HEK293 (cell line): ENCODE results near the gene LPP.

Experiments used
- CTCF ChIA-PET: fragments of 350-600 bp; formaldehyde crosslinking; extraction: SDS; loops from one replicate; lab custom pipeline; 2021; ENCODE audit warnings: antibody characterized with exemption; lab: Yijun Ruan, JAX
- POLR2A ChIA-PET: fragments of 300-600 bp; formaldehyde crosslinking; extraction: SDS; loops from one replicate; lab custom pipeline; 2020; ENCODE audit warnings: antibody characterized with exemption, inconsistent platforms; lab: Yijun Ruan, JAX
- H3K27ac ChIP-seq: fragments of 200-500 bp; sonication (Bioruptor generic); 2 replicates; pipeline ENCODE4 v1.5.1; 2014; ENCODE audit warnings: low read depth, low read length, control low read depth, inconsistent platforms; ENCODE audit errors: extremely low read depth
- H3K36me3 ChIP-seq, 2 experiments: fragments of 200-500 bp in 1 of 2; sonication (Bioruptor generic) in 1 of 2; 1 replicate in 1 of 2; 2 replicates in 1 of 2; pipeline ENCODE4 v1.5.1; 2014 to 2017; ENCODE audit warnings: inconsistent platforms in 2 of 2, low read length in 2 of 2; ENCODE audit not compliant: control insufficient read depth in 2 of 2, insufficient read depth in 1 of 2
- H3K4me1 ChIP-seq: fragments of 200-500 bp; sonication (Bioruptor generic); 2 replicates; pipeline ENCODE4 v1.5.1; 2014; ENCODE audit warnings: mild to moderate bottlenecking, low read length, inconsistent platforms; ENCODE audit not compliant: control insufficient read depth, insufficient read depth
- H3K4me3 ChIP-seq: 2 replicates; pipeline ENCODE4 v1.5.1; 2011; ENCODE audit warnings: low read depth, mild to moderate bottlenecking, control low read depth, low read length, moderate library complexity
- H3K9me3 ChIP-seq: fragments of 200-500 bp; sonication (Bioruptor generic); 2 replicates; pipeline ENCODE4 v1.5.1; 2014; ENCODE audit warnings: low read depth, low read length, inconsistent platforms; ENCODE audit not compliant: control insufficient read depth, insufficient read depth
- GFI1B ChIP-seq: fragments of 450-650 bp; formaldehyde crosslinking; IDR thresholded peaks from 2 replicates; pipeline ENCODE4 v1.5.1; 2016; ENCODE audit warnings: missing biosample characterization, missing genetic modification characterization
- HOXA7 ChIP-seq: sonication (generic); formaldehyde crosslinking; IDR thresholded peaks from 2 replicates; pipeline ENCODE4 v1.8.1; 2022; ENCODE audit warnings: missing genetic modification reagents, borderline replicate concordance
- SP7 ChIP-seq: fragments of 450-650 bp; formaldehyde crosslinking; IDR thresholded peaks from 2 replicates; pipeline ENCODE4 v1.5.1; 2016; ENCODE audit warnings: missing biosample characterization, missing genetic modification characterization
- ZEB2 ChIP-seq: fragments of 450-650 bp; formaldehyde crosslinking; IDR thresholded peaks from 2 replicates; pipeline ENCODE4 v1.5.1; 2016; ENCODE audit warnings: missing biosample characterization, missing genetic modification characterization
- ZNF10 ChIP-seq: fragments of 450-650 bp; formaldehyde crosslinking; IDR thresholded peaks from 2 replicates; pipeline ENCODE4 v1.5.1; 2017; ENCODE audit warnings: missing biosample characterization, missing genetic modification characterization
- ZNF146 ChIP-seq: fragments of 450-650 bp; formaldehyde crosslinking; IDR thresholded peaks from 2 replicates; pipeline ENCODE4 v1.5.1; 2016; ENCODE audit warnings: missing biosample characterization, missing genetic modification characterization
- ZNF223 ChIP-seq: fragments of 450-650 bp; formaldehyde crosslinking; IDR thresholded peaks from 2 replicates; pipeline ENCODE4 v1.5.1; 2016; ENCODE audit warnings: missing biosample characterization, missing genetic modification characterization
- ZNF23 ChIP-seq: fragments of 450-650 bp; formaldehyde crosslinking; IDR thresholded peaks from 2 replicates; pipeline ENCODE4 v1.5.1; 2016; ENCODE audit warnings: missing biosample characterization, missing genetic modification characterization, borderline replicate concordance
- ZNF394 ChIP-seq: fragments of 450-650 bp; formaldehyde crosslinking; IDR thresholded peaks from 2 replicates; pipeline ENCODE4 v1.5.1; 2016; ENCODE audit warnings: missing biosample characterization, missing genetic modification characterization, mild to moderate bottlenecking, moderate library complexity, borderline replicate concordance
- ZNF404 ChIP-seq: fragments of 450-650 bp; formaldehyde crosslinking; IDR thresholded peaks from 2 replicates; pipeline ENCODE4 v1.5.1; 2017; ENCODE audit warnings: missing biosample characterization, missing genetic modification characterization
- ZNF658 ChIP-seq: fragments of 450-650 bp; formaldehyde crosslinking; IDR thresholded peaks from 2 replicates; pipeline ENCODE4; 2016; ENCODE audit warnings: missing biosample characterization, missing genetic modification characterization
- ZNF791 ChIP-seq: fragments of 450-650 bp; formaldehyde crosslinking; IDR thresholded peaks from 2 replicates; pipeline ENCODE4 v1.5.1; 2016; ENCODE audit warnings: missing biosample characterization, missing genetic modification characterization
- TF ChIP-seq, protein P1 (sequence below): fragments of 450-650 bp; formaldehyde crosslinking; IDR thresholded peaks from 2 replicates; pipeline ENCODE4 v1.5.1; 2016; ENCODE audit warnings: missing biosample characterization, missing genetic modification characterization
- TF ChIP-seq, protein P2 (sequence below): fragments of 450-650 bp; formaldehyde crosslinking; IDR thresholded peaks from 2 replicates; pipeline ENCODE4 v1.5.1; 2017; ENCODE audit warnings: missing biosample characterization, mild to moderate bottlenecking, missing genetic modification characterization, moderate library complexity
- TF ChIP-seq, protein P3 (sequence below): fragments of 450-650 bp; formaldehyde crosslinking; IDR thresholded peaks from 2 replicates; pipeline ENCODE4 v1.5.1; 2017; ENCODE audit warnings: missing biosample characterization, missing genetic modification characterization
- TF ChIP-seq, protein P4 (sequence below): fragments of 450-650 bp; formaldehyde crosslinking; IDR thresholded peaks from 2 replicates; pipeline ENCODE4 v1.5.1; 2016; ENCODE audit warnings: missing biosample characterization, missing genetic modification characterization
- TF ChIP-seq, protein P5 (sequence below): fragments of 450-650 bp; IDR thresholded peaks from 2 replicates; pipeline ENCODE4 v1.5.1; 2018; ENCODE audit warnings: missing biosample characterization, missing genetic modification characterization
- TF ChIP-seq, protein P6 (sequence below): fragments of 450-650 bp; formaldehyde crosslinking; IDR thresholded peaks from 2 replicates; pipeline ENCODE4 v1.5.1; 2016; ENCODE audit warnings: missing biosample characterization, missing genetic modification characterization

LPP gene

DNA sequence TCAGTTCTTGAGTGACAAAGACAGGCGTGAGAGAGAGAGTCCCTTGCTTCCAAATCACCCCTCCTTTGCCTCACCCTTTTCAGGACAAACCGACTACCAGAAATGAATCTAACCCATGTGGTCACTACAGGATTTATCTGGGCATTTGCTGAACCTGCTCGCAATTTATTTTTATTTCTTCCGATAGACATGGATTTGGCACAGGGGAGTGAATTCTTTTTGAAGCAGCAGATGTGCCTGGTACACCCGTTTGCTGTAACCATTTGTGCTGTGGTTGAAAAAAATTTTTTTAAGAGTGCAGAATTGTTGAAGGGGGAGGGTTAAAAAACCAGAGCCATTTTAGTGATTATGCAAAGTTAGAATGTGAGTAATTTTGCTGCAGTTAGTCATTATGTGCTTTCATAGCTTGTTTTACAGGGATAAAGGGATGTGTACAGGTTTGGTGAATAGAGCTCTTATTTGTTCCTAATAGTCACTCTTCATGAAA lies 442.0 kb downstream of the LPP start:
- ChIA-PET POLR2A (no interaction called here), CTCF (no interaction called here)
- Histone ChIP-seq H3K4me1 (no peaks in the 10 kb centered on the region), H3K4me3 (no peak overlapping the region), H3K9me3 (no peaks in the 10 kb centered on the region), H3K27ac (no peak overlapping the region), H3K36me3 (no peaks in the 10 kb centered on the region)
- TF ChIP-seq, protein P1, sequence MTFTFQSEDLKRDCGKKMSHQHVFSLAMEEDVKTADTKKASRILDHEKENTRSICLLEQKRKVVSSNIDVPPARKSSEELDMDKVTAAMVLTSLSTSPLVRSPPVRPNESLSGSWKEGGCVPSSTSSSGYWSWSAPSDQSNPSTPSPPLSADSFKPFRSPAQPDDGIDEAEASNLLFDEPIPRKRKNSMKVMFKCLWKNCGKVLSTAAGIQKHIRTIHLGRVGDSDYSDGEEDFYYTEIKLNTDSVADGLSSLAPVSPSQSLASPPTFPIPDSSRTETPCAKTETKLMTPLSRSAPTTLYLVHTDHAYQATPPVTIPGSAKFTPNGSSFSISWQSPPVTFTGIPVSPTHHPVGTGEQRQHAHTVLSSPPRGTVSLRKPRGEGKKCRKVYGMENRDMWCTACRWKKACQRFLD = no peak
- TF ChIP-seq, protein P2, sequence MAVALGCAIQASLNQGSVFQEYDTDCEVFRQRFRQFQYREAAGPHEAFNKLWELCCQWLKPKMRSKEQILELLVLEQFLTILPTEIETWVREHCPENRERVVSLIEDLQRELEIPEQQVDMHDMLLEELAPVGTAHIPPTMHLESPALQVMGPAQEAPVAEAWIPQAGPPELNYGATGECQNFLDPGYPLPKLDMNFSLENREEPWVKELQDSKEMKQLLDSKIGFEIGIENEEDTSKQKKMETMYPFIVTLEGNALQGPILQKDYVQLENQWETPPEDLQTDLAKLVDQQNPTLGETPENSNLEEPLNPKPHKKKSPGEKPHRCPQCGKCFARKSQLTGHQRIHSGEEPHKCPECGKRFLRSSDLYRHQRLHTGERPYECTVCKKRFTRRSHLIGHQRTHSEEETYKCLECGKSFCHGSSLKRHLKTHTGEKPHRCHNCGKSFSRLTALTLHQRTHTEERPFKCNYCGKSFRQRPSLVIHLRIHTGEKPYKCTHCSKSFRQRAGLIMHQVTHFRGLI (tag by site-specific recombination) = no peak
- no peak for TF ChIP-seq ZNF23 (tag by site-specific recombination)
- no peak for TF ChIP-seq ZNF394 (tag by site-specific recombination)
- no peak for TF ChIP-seq ZNF10 (tag by site-specific recombination)
- no peak for TF ChIP-seq HOXA7 (CRISPR knock-in tag)
- TF ChIP-seq, protein P3, sequence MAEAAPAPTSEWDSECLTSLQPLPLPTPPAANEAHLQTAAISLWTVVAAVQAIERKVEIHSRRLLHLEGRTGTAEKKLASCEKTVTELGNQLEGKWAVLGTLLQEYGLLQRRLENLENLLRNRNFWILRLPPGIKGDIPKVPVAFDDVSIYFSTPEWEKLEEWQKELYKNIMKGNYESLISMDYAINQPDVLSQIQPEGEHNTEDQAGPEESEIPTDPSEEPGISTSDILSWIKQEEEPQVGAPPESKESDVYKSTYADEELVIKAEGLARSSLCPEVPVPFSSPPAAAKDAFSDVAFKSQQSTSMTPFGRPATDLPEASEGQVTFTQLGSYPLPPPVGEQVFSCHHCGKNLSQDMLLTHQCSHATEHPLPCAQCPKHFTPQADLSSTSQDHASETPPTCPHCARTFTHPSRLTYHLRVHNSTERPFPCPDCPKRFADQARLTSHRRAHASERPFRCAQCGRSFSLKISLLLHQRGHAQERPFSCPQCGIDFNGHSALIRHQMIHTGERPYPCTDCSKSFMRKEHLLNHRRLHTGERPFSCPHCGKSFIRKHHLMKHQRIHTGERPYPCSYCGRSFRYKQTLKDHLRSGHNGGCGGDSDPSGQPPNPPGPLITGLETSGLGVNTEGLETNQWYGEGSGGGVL (tag by site-specific recombination) = no peak
- TF ChIP-seq, protein P4, sequence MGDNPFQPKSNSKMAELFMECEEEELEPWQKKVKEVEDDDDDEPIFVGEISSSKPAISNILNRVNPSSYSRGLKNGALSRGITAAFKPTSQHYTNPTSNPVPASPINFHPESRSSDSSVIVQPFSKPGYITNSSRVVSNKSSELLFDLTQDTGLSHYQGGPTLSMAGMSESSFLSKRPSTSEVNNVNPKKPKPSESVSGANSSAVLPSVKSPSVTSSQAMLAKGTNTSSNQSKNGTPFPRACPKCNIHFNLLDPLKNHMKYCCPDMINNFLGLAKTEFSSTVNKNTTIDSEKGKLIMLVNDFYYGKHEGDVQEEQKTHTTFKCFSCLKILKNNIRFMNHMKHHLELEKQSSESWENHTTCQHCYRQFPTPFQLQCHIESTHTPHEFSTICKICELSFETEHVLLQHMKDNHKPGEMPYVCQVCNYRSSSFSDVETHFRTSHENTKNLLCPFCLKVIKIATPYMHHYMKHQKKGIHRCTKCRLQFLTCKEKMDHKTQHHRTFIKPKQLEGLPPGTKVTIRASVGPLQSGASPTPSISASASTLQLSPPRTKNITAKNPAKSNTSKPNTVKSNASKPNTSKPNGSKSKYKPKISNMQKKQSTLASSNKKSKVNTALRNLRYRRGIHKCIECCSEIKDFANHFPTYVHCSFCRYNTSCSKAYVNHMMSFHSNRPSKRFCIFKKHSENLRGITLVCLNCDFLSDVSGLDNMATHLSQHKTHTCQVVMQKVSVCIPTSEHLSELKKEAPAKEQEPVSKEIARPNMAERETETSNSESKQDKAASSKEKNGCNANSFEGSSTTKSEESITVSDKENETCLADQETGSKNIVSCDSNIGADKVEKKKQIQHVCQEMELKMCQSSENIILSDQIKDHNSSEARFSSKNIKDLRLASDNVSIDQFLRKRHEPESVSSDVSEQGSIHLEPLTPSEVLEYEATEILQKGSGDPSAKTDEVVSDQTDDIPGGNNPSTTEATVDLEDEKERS (tag by site-specific recombination) = no peak
- TF ChIP-seq, protein P5, sequence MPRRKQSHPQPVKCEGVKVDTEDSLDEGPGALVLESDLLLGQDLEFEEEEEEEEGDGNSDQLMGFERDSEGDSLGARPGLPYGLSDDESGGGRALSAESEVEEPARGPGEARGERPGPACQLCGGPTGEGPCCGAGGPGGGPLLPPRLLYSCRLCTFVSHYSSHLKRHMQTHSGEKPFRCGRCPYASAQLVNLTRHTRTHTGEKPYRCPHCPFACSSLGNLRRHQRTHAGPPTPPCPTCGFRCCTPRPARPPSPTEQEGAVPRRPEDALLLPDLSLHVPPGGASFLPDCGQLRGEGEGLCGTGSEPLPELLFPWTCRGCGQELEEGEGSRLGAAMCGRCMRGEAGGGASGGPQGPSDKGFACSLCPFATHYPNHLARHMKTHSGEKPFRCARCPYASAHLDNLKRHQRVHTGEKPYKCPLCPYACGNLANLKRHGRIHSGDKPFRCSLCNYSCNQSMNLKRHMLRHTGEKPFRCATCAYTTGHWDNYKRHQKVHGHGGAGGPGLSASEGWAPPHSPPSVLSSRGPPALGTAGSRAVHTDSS (tag by site-specific recombination) = no peak
- no peak for TF ChIP-seq ZEB2 (tag by site-specific recombination)
- TF ChIP-seq ZNF791 = no peak
- TF ChIP-seq ZNF404 = no peak
- TF ChIP-seq SP7 (tag by site-specific recombination) = no peak
- TF ChIP-seq ZNF223 (tag by site-specific recombination) = no peak
- no peak for TF ChIP-seq GFI1B
- TF ChIP-seq ZNF146 = no peak
- no peak for TF ChIP-seq ZNF658 (tag by site-specific recombination)
- TF ChIP-seq, protein P6, sequence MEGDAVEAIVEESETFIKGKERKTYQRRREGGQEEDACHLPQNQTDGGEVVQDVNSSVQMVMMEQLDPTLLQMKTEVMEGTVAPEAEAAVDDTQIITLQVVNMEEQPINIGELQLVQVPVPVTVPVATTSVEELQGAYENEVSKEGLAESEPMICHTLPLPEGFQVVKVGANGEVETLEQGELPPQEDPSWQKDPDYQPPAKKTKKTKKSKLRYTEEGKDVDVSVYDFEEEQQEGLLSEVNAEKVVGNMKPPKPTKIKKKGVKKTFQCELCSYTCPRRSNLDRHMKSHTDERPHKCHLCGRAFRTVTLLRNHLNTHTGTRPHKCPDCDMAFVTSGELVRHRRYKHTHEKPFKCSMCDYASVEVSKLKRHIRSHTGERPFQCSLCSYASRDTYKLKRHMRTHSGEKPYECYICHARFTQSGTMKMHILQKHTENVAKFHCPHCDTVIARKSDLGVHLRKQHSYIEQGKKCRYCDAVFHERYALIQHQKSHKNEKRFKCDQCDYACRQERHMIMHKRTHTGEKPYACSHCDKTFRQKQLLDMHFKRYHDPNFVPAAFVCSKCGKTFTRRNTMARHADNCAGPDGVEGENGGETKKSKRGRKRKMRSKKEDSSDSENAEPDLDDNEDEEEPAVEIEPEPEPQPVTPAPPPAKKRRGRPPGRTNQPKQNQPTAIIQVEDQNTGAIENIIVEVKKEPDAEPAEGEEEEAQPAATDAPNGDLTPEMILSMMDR (tag by site-specific recombination) = no peak
